SH-SY5Y (cell line): ENCODE results near the gene NUP85.

Experiments used
- GATA2 ChIP-seq: IDR thresholded peaks from 2 replicates; pipeline ENCODE4 v1.6.1; 2011; ENCODE audit warnings: mild to moderate bottlenecking, low read depth, low read length
- GATA3 ChIP-seq: IDR thresholded peaks from 2 replicates; pipeline ENCODE4 v1.6.1; 2011; ENCODE audit warnings: low read depth, mild to moderate bottlenecking, low read length, moderate library complexity

DNA sequence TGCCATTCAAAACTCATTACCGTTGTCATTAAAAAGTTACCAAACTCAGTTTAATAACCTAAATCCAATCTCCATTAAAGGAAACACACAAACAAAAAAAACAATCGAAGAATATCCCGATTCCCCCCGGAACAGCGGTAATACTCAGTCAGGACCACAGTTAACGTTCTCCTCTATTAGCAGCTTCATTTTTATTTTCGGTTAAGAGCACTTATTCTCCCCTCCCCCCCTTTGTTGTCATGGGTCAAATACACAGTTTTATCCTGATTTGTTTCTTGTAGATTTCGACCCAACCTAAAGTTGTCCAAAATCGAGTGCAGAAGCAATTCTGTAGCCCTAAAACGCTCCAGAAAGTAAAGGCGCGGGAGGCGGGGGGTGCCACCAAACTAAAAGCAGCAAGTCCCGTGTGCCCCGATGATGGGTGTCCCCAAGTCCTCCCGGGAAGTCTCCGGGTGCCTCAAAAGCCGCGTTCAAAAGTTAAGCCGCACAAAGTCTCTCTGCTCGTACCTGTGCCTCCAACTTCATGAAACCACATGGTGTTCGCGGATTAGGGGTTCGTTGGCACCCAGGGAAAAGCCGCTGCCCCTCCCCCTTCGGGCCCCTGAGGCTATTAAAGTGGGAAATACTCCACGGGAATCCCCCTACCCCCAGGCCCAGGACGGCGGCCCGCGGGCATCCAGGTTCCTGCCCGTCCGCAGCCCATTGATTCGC is 23.7 kb upstream of the NUP85 start:
- TF ChIP-seq GATA3 (no peak), GATA2 (no peak)
